Activated naive CD4-positive, alpha-beta T cell treated with anti-CD3 and anti-CD28 coated beads for 36 hours (primary cell): ENCODE data around the gene UMODL1. TPM values are rescaled to one million over a fixed set of nuclear protein-coding genes. Genes with fewer than 3 reads are reported as not detected.

Source experiments
- CTCF ChIA-PET: fragments of 350-600 bp; sonication (Branson Sonifier 250); formaldehyde crosslinking; loops from one replicate; lab custom pipeline; 2021; ENCODE audit warnings: antibody characterized with exemption; lab: Charles Lee
- DNase-seq: peaks from one replicate; pipeline ENCODE4 v3.0.0-alpha.2; 2020
- H3K27ac Mint-ChIP-seq: one replicate; pipeline ENCODE4 v1.8.0; 2021; ENCODE audit warnings: mild to moderate bottlenecking, mixed read lengths
- H3K27me3 Mint-ChIP-seq: one replicate; pipeline ENCODE4 v1.8.0; 2021; ENCODE audit warnings: low read depth, mixed read lengths
- H3K36me3 Mint-ChIP-seq: one replicate; pipeline ENCODE4 v1.8.0; 2021; ENCODE audit warnings: low read depth, mixed read lengths
- H3K4me1 Mint-ChIP-seq: one replicate; pipeline ENCODE4 v1.8.0; 2021; ENCODE audit warnings: low read depth, mixed read lengths
- H3K4me3 Mint-ChIP-seq: one replicate; pipeline ENCODE4 v1.8.0; 2021; ENCODE audit warnings: mild to moderate bottlenecking, moderate library complexity, mixed read lengths
- H3K9me3 Mint-ChIP-seq: one replicate; pipeline ENCODE4 v1.8.0; 2021; ENCODE audit warnings: mixed read lengths
- intact Hi-C: fragments of 100-400 bp; cut with micrococcal nuclease; formaldehyde crosslinking; loops from one replicate; pipeline ENCODE4 v1.15.1; 2023
- total RNA-seq, 2 experiments: library from RNA; stranded (reverse); gene quantifications; one replicate each; pipeline ENCODE4 v1.2.3, GENCODE V29; 2021

Gene UMODL1
- total RNA-seq, 2 experiments from 2014 or later: not detected

DNA sequence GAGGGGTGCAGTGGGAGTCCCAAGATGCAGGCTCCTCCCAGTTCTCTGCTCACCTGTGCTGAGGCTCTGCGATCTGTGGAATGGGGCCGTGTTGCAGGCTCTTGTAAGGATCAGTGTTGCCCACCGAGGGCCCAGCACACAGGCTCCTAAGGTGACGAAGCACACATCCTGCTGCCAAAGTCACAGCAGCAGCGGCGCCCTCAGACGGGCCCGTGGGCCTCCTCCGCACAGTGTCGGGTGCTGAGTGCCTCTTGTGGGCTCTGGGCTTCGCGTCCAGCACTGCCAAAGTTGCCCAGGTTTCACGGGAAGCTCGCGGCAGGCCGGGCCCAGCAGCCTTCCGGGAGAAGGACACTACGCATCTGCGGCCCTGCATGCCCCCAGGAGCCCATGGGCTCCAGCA is 75.7 kb downstream of the UMODL1 start:
- CTCF ChIA-PET: interaction anchor here (1.7 to 4.7 kb wide), 4 partner anchors 17 to 116 kb away, joined by 4 to 111 read pairs (median 6); no protein-coding TSS in a partner anchor
- Mint-ChIP-seq H3K27ac (no peak overlapping the region), H3K27me3 (no peaks in the 10 kb centered on the region), H3K9me3 (no peaks in the 10 kb centered on the region), H3K4me1 (peaks cover 7% of the 10 kb centered on the region), H3K36me3 (no peaks in the 10 kb centered on the region), H3K4me3 (no peak overlapping the region)
- no peak for DNase-seq
- intact Hi-C loops: loop anchor here (10.0 kb wide), 2 partner anchors 188 to 378 kb away; no protein-coding TSS in a partner anchor

DNA sequence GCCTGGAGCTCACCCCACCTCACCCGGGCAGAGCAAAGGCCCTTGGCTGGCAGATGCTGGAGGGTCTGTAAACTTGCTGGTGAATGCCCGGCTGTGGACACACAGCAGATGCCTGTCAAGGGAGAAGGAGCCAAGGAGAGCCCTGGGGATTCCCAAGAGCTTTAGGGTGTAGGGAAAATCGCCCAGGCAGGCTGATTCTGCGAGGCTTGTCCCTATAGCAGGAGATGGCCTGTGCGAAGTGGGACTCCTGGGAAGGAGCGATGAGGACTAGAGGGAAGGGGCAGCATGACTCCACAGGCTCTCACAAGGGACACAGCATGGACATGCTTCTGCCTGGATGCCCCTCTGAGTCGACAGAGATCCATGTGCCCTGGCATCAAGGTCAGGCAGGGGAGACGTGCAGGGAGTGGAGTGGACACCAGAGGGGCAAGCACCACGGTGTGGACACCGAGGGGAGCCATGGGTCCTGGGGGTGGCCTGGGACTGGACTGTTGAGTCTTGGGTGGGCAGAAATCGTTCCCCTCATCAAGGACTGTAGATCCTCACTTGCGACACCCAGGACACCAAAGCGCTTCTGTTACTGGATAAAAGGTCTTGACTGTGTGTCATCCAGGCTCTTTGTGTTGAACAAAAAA is 76.4 kb downstream of the UMODL1 start:
- Mint-ChIP-seq H3K9me3 (no peaks in the 10 kb centered on the region), H3K27ac (no peak overlapping the region), H3K27me3 (no peaks in the 10 kb centered on the region), H3K4me1 (peaks cover 7% of the 10 kb centered on the region), H3K4me3 (no peak overlapping the region), H3K36me3 (no peaks in the 10 kb centered on the region)
- DNase-seq: no peak
- intact Hi-C loops: loop anchor here (10.0 kb wide), 2 partner anchors 187 to 377 kb away; no protein-coding TSS in a partner anchor
- CTCF ChIA-PET: interaction anchor here (0.7 to 4.7 kb wide), 7 partner anchors 17 to 115 kb away, joined by 3 to 111 read pairs (median 5); no protein-coding TSS in a partner anchor

DNA sequence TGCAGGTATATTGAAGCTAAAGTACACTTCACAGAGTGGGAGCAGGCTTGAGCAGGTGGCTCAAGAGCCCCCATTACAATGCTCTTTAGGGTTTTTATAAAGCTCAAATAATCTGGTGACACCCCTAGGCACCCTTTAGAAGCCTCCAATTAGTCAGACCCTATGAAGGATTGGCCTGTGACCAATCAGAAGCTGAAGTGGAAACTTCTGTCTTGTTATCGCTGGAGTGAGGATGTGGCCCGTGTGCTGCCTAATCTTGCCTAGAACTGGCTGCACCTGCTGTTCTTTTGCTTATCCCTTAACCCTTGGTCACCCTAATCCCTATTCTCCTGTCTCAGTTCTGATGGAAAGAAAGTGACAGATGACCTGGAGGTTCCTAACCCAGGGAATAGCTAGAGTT is 77.0 kb downstream of the UMODL1 start:
- Mint-ChIP-seq H3K4me3 (no peak overlapping the region), H3K36me3 (no peaks in the 10 kb centered on the region), H3K27me3 (no peaks in the 10 kb centered on the region), H3K9me3 (no peaks in the 10 kb centered on the region), H3K27ac (no peak overlapping the region), H3K4me1 (peaks cover 7% of the 10 kb centered on the region)
- DNase-seq: no peak
- intact Hi-C loops: loop anchor here (10.0 kb wide), 2 partner anchors 187 to 377 kb away; no protein-coding TSS in a partner anchor
- CTCF ChIA-PET: interaction anchor here (0.6 to 4.7 kb wide), 10 partner anchors 16 to 233 kb away, joined by 3 to 111 read pairs (median 5); no protein-coding TSS in a partner anchor

DNA sequence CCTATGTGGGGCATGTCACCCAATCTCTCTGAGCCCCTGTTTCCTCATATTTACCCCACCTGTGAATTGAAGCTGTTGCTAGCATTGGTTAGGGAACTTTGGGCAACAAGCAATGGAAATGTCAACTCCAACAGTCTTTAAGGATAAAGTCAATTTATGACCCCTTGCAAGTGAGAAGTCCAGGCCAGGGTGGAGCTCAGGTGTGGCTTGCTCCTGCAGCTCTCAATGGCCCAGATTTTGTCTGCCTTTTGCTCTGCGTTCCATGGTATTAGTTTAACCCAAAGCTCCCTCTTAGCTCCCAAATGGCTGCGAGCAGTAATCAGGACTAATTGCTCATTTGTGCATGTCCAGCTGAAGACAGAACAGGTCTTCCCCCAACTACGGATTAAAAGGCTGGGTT is 77.5 kb downstream of the UMODL1 start:
- Mint-ChIP-seq H3K9me3 (no peaks in the 10 kb centered on the region), H3K27me3 (no peaks in the 10 kb centered on the region), H3K27ac (no peak overlapping the region), H3K4me3 (no peak overlapping the region), H3K4me1 (peaks cover 7% of the 10 kb centered on the region), H3K36me3 (no peaks in the 10 kb centered on the region)
- DNase-seq: no peak
- intact Hi-C loops: loop anchor here (10.0 kb wide), 2 partner anchors 186 to 376 kb away; no protein-coding TSS in a partner anchor
- CTCF ChIA-PET: interaction anchor here (0.6 to 4.7 kb wide), 10 partner anchors 16 to 233 kb away, joined by 3 to 111 read pairs (median 5); no protein-coding TSS in a partner anchor

DNA sequence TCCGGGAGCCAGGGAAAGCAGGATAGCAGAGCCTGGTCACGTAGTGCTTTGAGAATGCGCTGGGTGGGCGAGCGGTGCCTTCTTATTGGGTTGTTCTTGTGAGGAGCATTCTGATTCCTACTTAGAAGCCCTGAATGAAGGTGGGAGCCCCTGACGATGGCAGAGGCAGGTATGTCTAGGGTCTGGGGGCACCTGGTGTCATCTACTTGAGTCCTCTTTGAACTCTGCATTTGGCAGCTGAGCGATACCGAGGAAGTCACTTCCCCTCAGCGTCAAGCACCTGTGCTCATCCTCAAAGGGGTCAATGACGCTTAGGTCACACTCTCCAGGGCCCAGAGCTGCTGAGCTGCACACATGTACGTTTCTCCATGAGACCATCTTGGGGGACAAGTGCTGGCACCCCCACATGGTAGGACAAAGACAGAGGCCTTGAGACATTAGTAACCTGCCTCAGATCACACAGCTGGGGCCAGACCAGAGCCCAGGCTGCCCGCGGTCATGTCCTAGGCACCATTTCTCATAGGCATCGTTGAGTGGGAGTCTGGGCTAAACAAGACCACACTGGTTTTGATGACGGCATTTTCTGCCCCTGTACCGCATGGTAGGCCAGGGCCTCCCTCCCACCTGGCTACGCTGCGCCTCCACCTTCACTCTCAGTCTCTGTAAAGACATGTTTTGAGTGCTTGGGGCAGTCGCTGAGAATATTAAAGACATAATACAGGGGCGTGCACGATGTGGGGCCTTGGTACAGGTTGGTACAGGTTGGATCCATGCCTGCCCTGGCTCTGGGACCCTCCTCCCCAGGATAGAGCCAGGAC is 78.7 kb downstream of the UMODL1 start:
- CTCF ChIA-PET: interaction anchor here (1.3 to 3.2 kb wide), 2 partner anchors 9 to 110 kb away, joined by 3 to 18 read pairs; no protein-coding TSS in a partner anchor
- H3K27ac Mint-ChIP-seq: no peak overlapping the region
- H3K4me3 Mint-ChIP-seq: no peak overlapping the region
- no peak for DNase-seq
- no peaks in the 10 kb centered on the region for H3K9me3 Mint-ChIP-seq
- peaks cover 7% of the 10 kb centered on the region for H3K4me1 Mint-ChIP-seq
- intact Hi-C loops: loop anchor here (10.0 kb wide), 2 partner anchors 185 to 375 kb away; no protein-coding TSS in a partner anchor
- no peaks in the 10 kb centered on the region for H3K27me3 Mint-ChIP-seq
- no peaks in the 10 kb centered on the region for H3K36me3 Mint-ChIP-seq

DNA sequence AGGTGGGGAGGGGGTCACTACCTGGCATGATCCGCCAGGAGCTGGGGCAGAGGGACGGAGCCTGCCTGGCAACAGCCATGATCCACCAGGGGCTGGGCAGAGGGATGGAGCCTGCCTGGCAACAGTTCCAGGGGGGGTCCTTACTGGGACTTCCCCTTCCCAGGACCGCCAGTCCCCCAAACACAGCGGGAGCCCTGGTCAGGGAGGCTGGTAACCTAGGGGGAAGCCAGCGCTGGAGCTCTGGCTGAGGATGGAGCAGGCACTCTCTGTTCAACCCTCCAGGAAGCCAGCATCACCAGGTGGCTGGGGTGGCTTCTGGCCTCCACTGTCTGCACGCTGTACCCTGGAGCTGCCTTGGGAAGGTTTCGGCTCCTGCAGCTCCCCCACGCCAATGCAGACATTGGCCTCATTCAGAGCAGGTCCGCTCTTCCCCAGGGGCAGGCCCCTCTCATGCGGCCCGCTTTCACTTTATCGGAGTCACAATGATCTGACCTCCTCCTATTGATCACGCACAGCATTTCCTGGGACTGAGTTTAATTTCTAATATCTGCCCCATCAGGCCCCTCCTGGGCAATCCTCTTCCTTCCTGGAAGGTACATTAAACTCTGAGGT is 79.5 kb downstream of the UMODL1 start:
- Mint-ChIP-seq H3K36me3 (no peaks in the 10 kb centered on the region), H3K27ac (no peak overlapping the region), H3K9me3 (no peaks in the 10 kb centered on the region), H3K27me3 (no peaks in the 10 kb centered on the region), H3K4me1 (peaks cover 3% of the 10 kb centered on the region), H3K4me3 (no peak overlapping the region)
- intact Hi-C loops: no loop called here
- CTCF ChIA-PET: interaction anchor here (1.3 to 3.2 kb wide), 2 partner anchors 9 to 109 kb away, joined by 3 to 18 read pairs; no protein-coding TSS in a partner anchor
- DNase-seq: no peak

DNA sequence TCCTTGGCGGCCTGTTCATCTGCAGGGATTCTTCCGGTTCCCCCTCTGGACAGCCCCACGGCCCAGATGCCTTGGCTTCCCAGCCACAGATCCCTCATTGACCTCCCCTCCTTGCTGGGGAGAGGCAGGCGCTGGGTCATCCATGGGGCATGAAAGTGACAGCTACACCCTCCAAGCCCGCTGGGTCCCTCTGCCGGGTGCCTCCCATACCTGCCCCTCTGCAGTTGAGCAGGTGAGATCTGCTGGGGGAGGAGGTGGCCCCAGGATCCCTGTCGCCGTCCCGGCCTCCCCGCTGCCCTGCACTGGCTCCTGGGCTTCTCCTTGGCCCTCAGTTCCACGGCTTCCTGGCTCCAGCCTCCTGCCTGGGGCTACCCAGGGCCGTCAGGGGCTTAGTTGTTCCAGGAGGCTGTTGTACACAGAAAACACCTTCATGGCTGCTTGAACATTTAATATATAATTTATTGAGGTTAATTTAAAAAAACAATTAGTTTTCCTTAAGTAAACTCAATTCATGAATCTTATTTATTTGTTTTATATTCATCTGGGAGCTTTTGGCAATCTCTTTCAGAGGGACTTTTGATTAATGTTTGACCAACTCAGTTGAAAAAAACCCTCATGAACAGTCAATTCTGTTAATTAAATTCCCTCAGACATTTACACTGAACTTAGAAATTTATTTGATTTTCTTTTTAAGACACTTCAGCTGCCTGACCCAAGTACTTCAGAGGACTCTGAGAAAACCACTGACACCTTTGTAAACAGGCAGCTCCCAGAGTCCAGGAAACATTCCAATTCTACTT is 80.2 kb downstream of the UMODL1 start:
- DNase-seq: no peak
- no peaks in the 10 kb centered on the region for H3K9me3 Mint-ChIP-seq
- H3K27me3 Mint-ChIP-seq: no peaks in the 10 kb centered on the region
- H3K36me3 Mint-ChIP-seq: no peaks in the 10 kb centered on the region
- no peak overlapping the region for H3K27ac Mint-ChIP-seq
- CTCF ChIA-PET: interaction anchor here (0.7 to 3.2 kb wide), 3 partner anchors 9 to 108 kb away, joined by 3 to 18 read pairs (median 4); no protein-coding TSS in a partner anchor
- intact Hi-C loops: no loop called here
- no peak overlapping the region for H3K4me3 Mint-ChIP-seq
- H3K4me1 Mint-ChIP-seq: no peaks in the 10 kb centered on the region

DNA sequence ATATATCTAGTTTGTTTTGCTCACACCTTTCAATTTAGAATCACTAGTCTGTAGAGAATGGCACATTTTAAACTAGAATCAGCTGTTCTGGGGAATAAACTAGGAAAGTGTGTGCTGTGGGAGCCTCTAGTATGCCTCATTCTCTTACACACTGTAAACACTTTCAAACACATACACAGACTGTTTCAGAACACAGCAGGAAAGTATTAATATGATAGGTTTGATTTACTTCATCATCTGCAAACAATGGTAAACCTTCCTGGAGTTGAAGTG is 80.8 kb downstream of the UMODL1 start:
- H3K36me3 Mint-ChIP-seq: no peaks in the 10 kb centered on the region
- intact Hi-C loops: no loop called here
- DNase-seq: no peak
- CTCF ChIA-PET: interaction anchor here (0.7 to 3.2 kb wide), 4 partner anchors 8 to 158 kb away, joined by 3 to 18 read pairs (median 4); no protein-coding TSS in a partner anchor
- H3K27me3 Mint-ChIP-seq: no peaks in the 10 kb centered on the region
- H3K4me1 Mint-ChIP-seq: no peaks in the 10 kb centered on the region
- H3K9me3 Mint-ChIP-seq: no peaks in the 10 kb centered on the region
- no peak overlapping the region for H3K4me3 Mint-ChIP-seq
- no peak overlapping the region for H3K27ac Mint-ChIP-seq

DNA sequence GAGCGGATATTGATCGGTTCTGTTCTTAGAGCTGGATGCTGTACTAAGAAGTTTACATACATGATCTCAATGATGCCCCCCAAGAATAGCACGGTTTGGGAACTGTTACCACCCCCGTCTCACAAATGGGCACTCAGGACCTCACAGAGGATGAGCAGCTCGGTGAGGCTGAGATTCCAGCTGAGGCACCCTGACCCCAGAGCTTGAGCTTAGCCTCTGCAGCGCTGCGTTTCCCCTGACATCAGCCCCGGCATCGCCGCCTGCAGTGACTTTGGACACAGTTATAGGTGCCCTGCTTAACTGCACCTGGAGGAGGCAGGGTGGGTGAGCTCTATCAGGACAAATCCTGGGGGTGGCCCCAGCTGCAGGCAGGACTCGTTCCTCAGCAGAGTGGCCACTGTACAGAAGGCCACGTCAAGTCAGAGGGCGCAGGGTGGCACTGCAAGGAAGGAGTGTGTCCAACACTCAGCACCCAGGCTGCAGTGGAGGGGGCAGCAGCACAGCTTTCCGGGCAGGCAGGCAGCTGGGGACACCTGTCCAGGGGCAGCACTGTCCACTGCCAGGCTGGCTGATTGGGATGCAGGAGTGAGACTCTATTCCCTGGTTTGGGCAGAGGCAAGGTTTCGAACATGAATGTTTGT is 82.0 kb downstream of the UMODL1 start:
- H3K9me3 Mint-ChIP-seq: no peaks in the 10 kb centered on the region
- H3K27me3 Mint-ChIP-seq: no peaks in the 10 kb centered on the region
- no peak overlapping the region for H3K27ac Mint-ChIP-seq
- no peak for DNase-seq
- H3K36me3 Mint-ChIP-seq: no peaks in the 10 kb centered on the region
- no peak overlapping the region for H3K4me3 Mint-ChIP-seq
- CTCF ChIA-PET: interaction anchor here (1.0 to 3.2 kb wide), 4 partner anchors 8 to 156 kb away, joined by 3 to 18 read pairs (median 4); no protein-coding TSS in a partner anchor
- intact Hi-C loops: no loop called here
- H3K4me1 Mint-ChIP-seq: no peaks in the 10 kb centered on the region

DNA sequence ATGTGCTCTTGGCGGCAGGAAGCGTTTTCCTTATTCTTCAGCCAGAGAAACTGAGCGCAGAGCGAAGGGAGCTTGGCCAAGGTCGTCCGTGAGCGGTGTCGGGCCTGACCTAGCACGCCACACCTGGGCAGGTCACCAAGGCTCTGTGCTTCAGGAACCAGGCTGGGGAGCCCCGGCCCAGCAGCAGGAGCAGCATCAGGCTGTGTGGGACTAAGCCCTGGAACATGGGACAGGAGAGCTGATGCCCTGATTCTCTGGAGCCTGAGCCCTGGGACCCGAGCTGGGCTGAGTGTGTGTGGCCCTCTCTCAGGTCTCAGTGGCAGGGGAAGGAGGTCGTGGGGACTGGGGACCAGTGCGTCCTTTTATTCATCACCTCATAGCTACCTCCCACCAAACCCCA is 82.6 kb downstream of the UMODL1 start:
- Mint-ChIP-seq H3K9me3 (no peaks in the 10 kb centered on the region), H3K27me3 (no peaks in the 10 kb centered on the region), H3K36me3 (no peaks in the 10 kb centered on the region), H3K4me3 (no peak overlapping the region), H3K4me1 (no peaks in the 10 kb centered on the region), H3K27ac (no peak overlapping the region)
- no peak for DNase-seq
- CTCF ChIA-PET: interaction anchor here (1.0 to 1.7 kb wide), 2 partner anchors 8 to 10 kb away, joined by 3 to 4 read pairs; no protein-coding TSS in a partner anchor
- intact Hi-C loops: no loop called here
